ENCODE data around the gene NECAB3.

NECAB3 gene

GRCh38 chr20:33630507-33630906, 43.7 kb downstream of the NECAB3 start:
- Histone ChIP-seq H3K9ac (ENCODE audit: low read depth, low read length) (no peak overlapping the region), H3K4me1 (ENCODE audit: control insufficient read depth, insufficient read depth, low read length) (no peaks in the 10 kb centered on the region), H3K27me3 (ENCODE audit: control insufficient read depth, insufficient read depth, low read length) (no peaks in the 10 kb centered on the region), H3K9me3 (ENCODE audit: control insufficient read depth, insufficient read depth, low read length) (no peaks in the 10 kb centered on the region), H3K4me3 (ENCODE audit: low read depth, low read length) (no peak overlapping the region), H3K36me3 (ENCODE audit: control insufficient read depth, insufficient read depth, low read length) (peaks cover 17% of the 10 kb centered on the region)

DNA sequence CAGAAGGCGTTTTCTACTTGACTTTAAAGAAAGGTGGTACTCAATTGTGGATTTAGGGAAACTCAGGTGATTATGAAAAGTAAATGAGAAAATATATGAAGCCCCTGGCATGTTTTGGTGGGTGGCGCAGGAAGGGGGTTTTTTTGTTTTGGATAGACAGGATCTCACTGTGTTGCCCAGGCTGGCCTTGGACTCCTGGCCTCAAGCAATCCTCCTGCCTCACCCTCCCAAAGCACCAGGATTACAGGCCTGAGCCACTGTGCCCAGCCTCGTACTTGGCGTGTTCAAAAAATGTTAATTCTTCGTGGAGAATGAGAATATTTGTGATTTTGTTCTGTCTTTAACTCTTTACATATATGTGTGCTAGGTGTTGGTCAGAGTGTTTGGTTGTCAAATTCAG, 44.2 kb downstream of the NECAB3 start:
- H3K4me1 ChIP-seq (ENCODE audit: control insufficient read depth, insufficient read depth, low read length): no peaks in the 10 kb centered on the region
- no peaks in the 10 kb centered on the region for H3K9me3 ChIP-seq (ENCODE audit: control insufficient read depth, insufficient read depth, low read length)
- no peaks in the 10 kb centered on the region for H3K27me3 ChIP-seq (ENCODE audit: control insufficient read depth, insufficient read depth, low read length)
- no peak overlapping the region for H3K4me3 ChIP-seq (ENCODE audit: low read depth, low read length)
- peaks cover 17% of the 10 kb centered on the region for H3K36me3 ChIP-seq (ENCODE audit: control insufficient read depth, insufficient read depth, low read length)
- no peak overlapping the region for H3K9ac ChIP-seq (ENCODE audit: low read depth, low read length)

DNA sequence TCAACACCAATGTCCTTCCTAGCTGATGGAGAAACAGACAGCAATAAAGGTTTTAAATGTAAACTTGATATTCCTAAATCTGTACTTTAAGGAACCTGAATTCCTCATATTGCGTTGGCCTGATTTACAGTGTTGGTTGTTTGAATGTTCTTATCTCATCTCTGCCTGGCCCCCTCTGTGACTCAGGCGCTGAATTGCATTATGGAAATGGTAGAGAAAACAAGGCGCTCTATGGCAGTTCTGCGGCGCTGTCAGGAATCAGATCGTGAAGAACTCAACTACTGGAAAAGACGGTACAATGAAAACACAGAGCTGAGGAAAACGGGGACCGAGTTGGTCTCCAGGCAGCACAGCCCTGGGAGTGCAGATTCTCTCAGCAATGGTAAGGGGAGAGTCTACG, 44.7 kb downstream of the NECAB3 start:
- no peaks in the 10 kb centered on the region for H3K27me3 ChIP-seq (ENCODE audit: control insufficient read depth, insufficient read depth, low read length)
- H3K4me3 ChIP-seq (ENCODE audit: low read depth, low read length): no peak overlapping the region
- H3K36me3 ChIP-seq (ENCODE audit: control insufficient read depth, insufficient read depth, low read length): peaks cover 21% of the 10 kb centered on the region
- H3K4me1 ChIP-seq (ENCODE audit: control insufficient read depth, insufficient read depth, low read length): no peaks in the 10 kb centered on the region
- H3K9ac ChIP-seq (ENCODE audit: low read depth, low read length): no peak overlapping the region
- no peaks in the 10 kb centered on the region for H3K9me3 ChIP-seq (ENCODE audit: control insufficient read depth, insufficient read depth, low read length)

DNA sequence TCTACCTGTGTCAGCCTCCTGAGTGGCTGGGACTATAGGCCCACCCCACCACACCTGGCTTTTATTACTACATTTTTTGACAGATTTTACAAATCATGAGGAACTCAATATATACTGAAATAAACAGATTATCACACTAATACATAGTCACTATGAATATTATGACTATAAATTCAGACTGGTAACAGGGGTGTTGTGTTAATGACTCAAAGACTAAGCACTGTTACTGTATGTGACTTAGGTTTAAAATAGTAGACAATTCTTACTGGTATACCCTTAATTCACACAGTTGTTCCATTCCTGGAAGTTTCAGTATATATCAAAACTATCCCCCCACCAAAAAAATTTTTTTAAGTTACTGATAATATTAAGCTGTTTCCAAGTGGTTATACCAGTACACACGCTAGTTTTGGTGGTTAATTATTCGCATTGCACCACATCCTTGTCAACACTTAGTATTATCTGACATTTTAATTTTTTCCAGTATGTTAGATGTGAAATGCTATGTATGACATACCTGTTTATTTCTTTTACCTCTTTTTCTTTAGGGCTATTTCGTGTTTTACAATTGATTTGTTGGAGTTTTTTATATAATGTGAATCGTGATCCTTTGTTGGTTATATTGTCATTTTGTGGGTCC, 46.5 kb downstream of the NECAB3 start:
- Histone ChIP-seq H3K4me1 (ENCODE audit: control insufficient read depth, insufficient read depth, low read length) (no peaks in the 10 kb centered on the region), H3K36me3 (ENCODE audit: control insufficient read depth, insufficient read depth, low read length) (peaks cover 29% of the 10 kb centered on the region), H3K27me3 (ENCODE audit: control insufficient read depth, insufficient read depth, low read length) (no peaks in the 10 kb centered on the region), H3K4me3 (ENCODE audit: low read depth, low read length) (no peak overlapping the region), H3K9me3 (ENCODE audit: control insufficient read depth, insufficient read depth, low read length) (no peaks in the 10 kb centered on the region), H3K9ac (ENCODE audit: low read depth, low read length) (no peak overlapping the region)

- H3K9ac ChIP-seq (ENCODE audit: low read depth, low read length): no peak overlapping the region
- H3K9me3 ChIP-seq (ENCODE audit: control insufficient read depth, insufficient read depth, low read length): no peaks in the 10 kb centered on the region
- peaks cover 26% of the 10 kb centered on the region for H3K36me3 ChIP-seq (ENCODE audit: control insufficient read depth, insufficient read depth, low read length)
- H3K4me1 ChIP-seq (ENCODE audit: control insufficient read depth, insufficient read depth, low read length): no peaks in the 10 kb centered on the region
- no peaks in the 10 kb centered on the region for H3K27me3 ChIP-seq (ENCODE audit: control insufficient read depth, insufficient read depth, low read length)
- no peak overlapping the region for H3K4me3 ChIP-seq (ENCODE audit: low read depth, low read length)
Observed at GRCh38 chr20:33626190-33626589, 48.0 kb downstream of the NECAB3 start.

GRCh38 chr20:33624399-33624798, 49.8 kb downstream of the NECAB3 start:
- Histone ChIP-seq H3K36me3 (ENCODE audit: control insufficient read depth, insufficient read depth, low read length) (peaks cover 18% of the 10 kb centered on the region), H3K9ac (ENCODE audit: low read depth, low read length) (no peak overlapping the region), H3K27me3 (ENCODE audit: control insufficient read depth, insufficient read depth, low read length) (no peaks in the 10 kb centered on the region), H3K9me3 (ENCODE audit: control insufficient read depth, insufficient read depth, low read length) (no peaks in the 10 kb centered on the region), H3K4me3 (ENCODE audit: low read depth, low read length) (no peak overlapping the region), H3K4me1 (ENCODE audit: control insufficient read depth, insufficient read depth, low read length) (no peaks in the 10 kb centered on the region)

DNA sequence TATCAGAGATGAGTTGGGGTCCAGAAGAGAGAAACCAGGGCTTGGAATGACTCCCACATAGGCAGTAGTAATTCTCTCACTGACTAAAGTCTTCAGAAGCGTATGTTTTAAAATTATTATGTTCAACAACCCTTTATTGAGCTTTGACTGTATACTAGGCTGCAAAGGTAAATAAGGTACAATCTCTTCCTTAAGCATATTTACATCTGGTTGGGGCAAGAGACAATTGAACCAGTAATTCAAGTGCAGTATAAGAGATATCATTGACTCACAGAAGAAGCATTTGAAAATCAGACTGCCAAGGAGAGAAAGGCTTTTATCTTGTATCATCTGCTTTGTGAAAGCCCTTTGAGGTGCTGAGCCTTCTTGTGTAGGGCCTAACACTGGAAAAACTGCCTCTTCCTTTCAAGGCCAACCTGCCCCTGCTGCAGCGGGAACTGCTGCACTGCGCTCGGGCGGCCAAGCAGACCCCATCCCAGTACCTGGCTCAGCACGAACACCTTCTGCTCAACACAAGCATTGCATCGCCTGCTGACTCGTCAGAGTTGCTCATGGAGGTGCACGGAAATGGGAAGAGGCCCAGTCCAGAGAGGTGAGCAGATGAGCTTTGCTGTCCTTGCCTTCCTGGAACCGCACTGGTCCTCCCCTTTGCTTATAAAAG, 51.4 kb downstream of the NECAB3 start:
- H3K27me3 ChIP-seq (ENCODE audit: control insufficient read depth, insufficient read depth, low read length): no peaks in the 10 kb centered on the region
- no peaks in the 10 kb centered on the region for H3K4me1 ChIP-seq (ENCODE audit: control insufficient read depth, insufficient read depth, low read length)
- H3K4me3 ChIP-seq (ENCODE audit: low read depth, low read length): no peak overlapping the region
- no peaks in the 10 kb centered on the region for H3K9me3 ChIP-seq (ENCODE audit: control insufficient read depth, insufficient read depth, low read length)
- H3K36me3 ChIP-seq (ENCODE audit: control insufficient read depth, insufficient read depth, low read length): peaks cover 15% of the 10 kb centered on the region
- H3K9ac ChIP-seq (ENCODE audit: low read depth, low read length): no peak overlapping the region

- Histone ChIP-seq H3K9me3 (ENCODE audit: control insufficient read depth, insufficient read depth, low read length) (no peaks in the 10 kb centered on the region), H3K36me3 (ENCODE audit: control insufficient read depth, insufficient read depth, low read length) (peaks cover 12% of the 10 kb centered on the region)
Observed at GRCh38 chr20:33621717-33622400, 52.4 kb downstream of the NECAB3 start.

GRCh38 chr20:33612001-33612400, 62.2 kb downstream of the NECAB3 start:
- Histone ChIP-seq H3K4me3 (ENCODE audit: low read depth, low read length) (no peak overlapping the region), H3K36me3 (ENCODE audit: control insufficient read depth, insufficient read depth, low read length) (peaks cover 3% of the 10 kb centered on the region), H3K4me1 (ENCODE audit: control insufficient read depth, insufficient read depth, low read length) (no peaks in the 10 kb centered on the region), H3K9ac (ENCODE audit: low read depth, low read length) (no peak overlapping the region), H3K27me3 (ENCODE audit: control insufficient read depth, insufficient read depth, low read length) (no peaks in the 10 kb centered on the region), H3K9me3 (ENCODE audit: control insufficient read depth, insufficient read depth, low read length) (no peaks in the 10 kb centered on the region)

More at GRCh38 chr20:33621717-33622400, 52.4 kb downstream of the NECAB3 start:
- no peaks in the 10 kb centered on the region for H3K4me1 ChIP-seq (ENCODE audit: control insufficient read depth, insufficient read depth, low read length)
- H3K27me3 ChIP-seq (ENCODE audit: control insufficient read depth, insufficient read depth, low read length): no peaks in the 10 kb centered on the region
- H3K4me3 ChIP-seq (ENCODE audit: low read depth, low read length): no peak overlapping the region
- H3K9ac ChIP-seq (ENCODE audit: low read depth, low read length): no peak overlapping the region

DNA sequence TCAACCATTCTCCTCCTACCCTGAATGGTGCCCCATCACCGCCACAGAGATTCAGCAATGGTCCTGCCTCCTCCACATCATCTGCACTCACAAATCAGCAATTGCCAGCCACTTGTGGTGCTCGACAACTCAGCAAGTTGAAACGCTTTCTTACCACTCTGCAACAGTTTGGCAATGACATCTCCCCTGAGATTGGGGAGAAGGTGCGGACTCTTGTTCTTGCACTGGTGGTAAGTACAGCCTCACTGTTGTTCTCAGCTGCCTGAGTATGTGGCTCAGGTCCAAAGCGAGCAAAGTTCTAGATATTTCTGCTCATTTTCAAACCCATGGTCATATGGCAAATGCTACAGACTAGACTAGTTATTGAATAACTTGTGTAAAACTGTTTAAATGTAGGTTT, 63.1 kb downstream of the NECAB3 start:
- H3K9ac ChIP-seq (ENCODE audit: low read depth, low read length): no peak overlapping the region
- H3K4me3 ChIP-seq (ENCODE audit: low read depth, low read length): no peak overlapping the region
- no peaks in the 10 kb centered on the region for H3K4me1 ChIP-seq (ENCODE audit: control insufficient read depth, insufficient read depth, low read length)
- no peaks in the 10 kb centered on the region for H3K9me3 ChIP-seq (ENCODE audit: control insufficient read depth, insufficient read depth, low read length)
- H3K36me3 ChIP-seq (ENCODE audit: control insufficient read depth, insufficient read depth, low read length): peaks cover 3% of the 10 kb centered on the region
- no peaks in the 10 kb centered on the region for H3K27me3 ChIP-seq (ENCODE audit: control insufficient read depth, insufficient read depth, low read length)

DNA sequence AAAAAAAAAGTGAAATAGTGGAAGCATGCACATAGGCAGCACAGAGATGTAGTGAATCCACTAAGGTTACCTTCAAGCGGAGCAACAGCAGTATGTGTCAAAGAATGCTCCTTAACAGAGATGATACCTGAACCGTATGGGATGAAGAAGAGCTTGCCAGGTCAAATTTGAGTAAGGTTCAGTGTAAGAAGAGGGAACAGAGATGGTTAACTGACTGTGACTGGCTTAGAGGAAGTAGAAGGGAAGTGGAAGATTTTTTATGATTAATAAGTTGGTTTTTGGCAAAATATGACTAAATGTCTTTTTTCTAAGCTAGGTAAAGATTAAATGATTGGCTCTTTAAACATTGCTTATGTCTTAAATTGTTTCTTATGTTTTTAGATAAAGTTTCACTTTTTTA, 64.7 kb downstream of the NECAB3 start:
- Histone ChIP-seq H3K9ac (ENCODE audit: low read depth, low read length) (no peak overlapping the region), H3K9me3 (ENCODE audit: control insufficient read depth, insufficient read depth, low read length) (no peaks in the 10 kb centered on the region), H3K4me1 (ENCODE audit: control insufficient read depth, insufficient read depth, low read length) (no peaks in the 10 kb centered on the region), H3K36me3 (ENCODE audit: control insufficient read depth, insufficient read depth, low read length) (peaks cover 3% of the 10 kb centered on the region), H3K4me3 (ENCODE audit: low read depth, low read length) (no peak overlapping the region), H3K27me3 (ENCODE audit: control insufficient read depth, insufficient read depth, low read length) (no peaks in the 10 kb centered on the region)
